Thyroid gland (tissue), 4 donors: ENCODE results near the gene FBH1. TPM values are rescaled to one million over a fixed set of nuclear protein-coding genes. Genes with fewer than 3 reads are reported as not detected.
"Not testable (repeated sequence)": the region's sequence is repeated elsewhere in the genome, so short reads cannot be mapped to it uniquely, and the experiment has no call there.

Experiments
- DNase-seq, 2 donors: peaks; one replicate each; pipeline ENCODE4 v3.0.0-alpha.2; 2019
- H3K27ac ChIP-seq, 3 donors: fragments of 200-600 bp; sonication (generic); 1 replicate in 2 of 3; 2 replicates in 1 of 3; pipeline ENCODE4 v1.5.1; 2016 to 2019; ENCODE audit warnings: mild to moderate bottlenecking in 1 of 3, moderate library complexity in 1 of 3
- H3K27me3 ChIP-seq: fragments of 200-600 bp; sonication (generic); one replicate; pipeline ENCODE4 v1.5.1; 2019
- H3K36me3 ChIP-seq, 2 donors: fragments of 200-600 bp; sonication (generic); one replicate each; pipeline ENCODE4 v1.5.1; 2016 to 2019
- H3K4me1 ChIP-seq, 2 donors: fragments of 200-600 bp; sonication (generic); one replicate each; pipeline ENCODE4 v1.5.1; 2017 to 2019
- H3K4me3 ChIP-seq, 3 donors: fragments of 200-600 bp; sonication (generic); replicated peaks in 1 of 3; 1 replicate in 2 of 3; 2 replicates in 1 of 3; pipeline ENCODE4 v1.5.1; 2016; ENCODE audit warnings: mild to moderate bottlenecking in 1 of 3
- H3K9me3 ChIP-seq: fragments of 200-600 bp; sonication (generic); one replicate; pipeline ENCODE4 v1.5.1; 2017
- POLR2A ChIP-seq, 2 donors: fragments of 450-650 bp; IDR thresholded peaks; one replicate each; pipeline ENCODE4 v1.6.1; 2017; ENCODE audit warnings: antibody characterized with exemption in 2 of 2, mild to moderate bottlenecking in 2 of 2, moderate library complexity in 1 of 2
- WGBS, 2 donors: methylation state at CpG; one replicate each; pipeline ENCODE4 v1.1.5; 2017; 5-methylcytosine and 5-hydroxymethylcytosine counted together
- intact Hi-C: fragments of 100-400 bp; cut with DNase I; formaldehyde crosslinking; loops from one replicate; pipeline ENCODE4 v1.15.1; 2023
- total RNA-seq, 4 donors: library from RNA; depleted of rRNA; stranded (reverse); fragments of >200 nt; gene quantifications; one replicate each; pipeline ENCODE4 v1.2.3, GENCODE V29; 2016
- TF ChIP-seq, protein P1 (sequence below), 6 experiments: fragments of 200-600 bp in 3 of 6; fragments of 450-650 bp in 3 of 6; sonication (generic) in 3 of 6; IDR thresholded peaks; one replicate each; pipeline ENCODE4 v1.5.1; 2016 to 2019; ENCODE audit warnings: antibody characterized with exemption in 6 of 6, mild to moderate bottlenecking in 2 of 6, inconsistent platforms in 1 of 6, moderate library complexity in 1 of 6

Gene FBH1
- total RNA-seq, 4 donors from 2014 or later, result 88.3 to 100 (median 94.8) TPM

- DNase-seq, result no peak
- Histone ChIP-seq H3K27ac (no peak overlapping the region), H3K4me3 (no peak overlapping the region), H3K9me3 (no peaks in the 10 kb centered on the region), H3K27me3 (no peaks in the 10 kb centered on the region), H3K4me1 (no peaks in the 10 kb centered on the region), H3K36me3 (peaks cover 0 to 5% of the 10 kb centered on the region in 2 donors)
- intact Hi-C loops, result no loop called here
- WGBS, 2 donors, result 75% methylated on average over 4 of the region's 4 CpGs
- TF ChIP-seq, protein P1, sequence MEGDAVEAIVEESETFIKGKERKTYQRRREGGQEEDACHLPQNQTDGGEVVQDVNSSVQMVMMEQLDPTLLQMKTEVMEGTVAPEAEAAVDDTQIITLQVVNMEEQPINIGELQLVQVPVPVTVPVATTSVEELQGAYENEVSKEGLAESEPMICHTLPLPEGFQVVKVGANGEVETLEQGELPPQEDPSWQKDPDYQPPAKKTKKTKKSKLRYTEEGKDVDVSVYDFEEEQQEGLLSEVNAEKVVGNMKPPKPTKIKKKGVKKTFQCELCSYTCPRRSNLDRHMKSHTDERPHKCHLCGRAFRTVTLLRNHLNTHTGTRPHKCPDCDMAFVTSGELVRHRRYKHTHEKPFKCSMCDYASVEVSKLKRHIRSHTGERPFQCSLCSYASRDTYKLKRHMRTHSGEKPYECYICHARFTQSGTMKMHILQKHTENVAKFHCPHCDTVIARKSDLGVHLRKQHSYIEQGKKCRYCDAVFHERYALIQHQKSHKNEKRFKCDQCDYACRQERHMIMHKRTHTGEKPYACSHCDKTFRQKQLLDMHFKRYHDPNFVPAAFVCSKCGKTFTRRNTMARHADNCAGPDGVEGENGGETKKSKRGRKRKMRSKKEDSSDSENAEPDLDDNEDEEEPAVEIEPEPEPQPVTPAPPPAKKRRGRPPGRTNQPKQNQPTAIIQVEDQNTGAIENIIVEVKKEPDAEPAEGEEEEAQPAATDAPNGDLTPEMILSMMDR (IDR thresholded peaks at IDR 0.05), result no peak
- TF ChIP-seq POLR2A (IDR thresholded peaks at IDR 0.05), result no peak
Measured at GRCh38 chr10:5904227-5904626, 14.2 kb downstream of the FBH1 start.

DNA sequence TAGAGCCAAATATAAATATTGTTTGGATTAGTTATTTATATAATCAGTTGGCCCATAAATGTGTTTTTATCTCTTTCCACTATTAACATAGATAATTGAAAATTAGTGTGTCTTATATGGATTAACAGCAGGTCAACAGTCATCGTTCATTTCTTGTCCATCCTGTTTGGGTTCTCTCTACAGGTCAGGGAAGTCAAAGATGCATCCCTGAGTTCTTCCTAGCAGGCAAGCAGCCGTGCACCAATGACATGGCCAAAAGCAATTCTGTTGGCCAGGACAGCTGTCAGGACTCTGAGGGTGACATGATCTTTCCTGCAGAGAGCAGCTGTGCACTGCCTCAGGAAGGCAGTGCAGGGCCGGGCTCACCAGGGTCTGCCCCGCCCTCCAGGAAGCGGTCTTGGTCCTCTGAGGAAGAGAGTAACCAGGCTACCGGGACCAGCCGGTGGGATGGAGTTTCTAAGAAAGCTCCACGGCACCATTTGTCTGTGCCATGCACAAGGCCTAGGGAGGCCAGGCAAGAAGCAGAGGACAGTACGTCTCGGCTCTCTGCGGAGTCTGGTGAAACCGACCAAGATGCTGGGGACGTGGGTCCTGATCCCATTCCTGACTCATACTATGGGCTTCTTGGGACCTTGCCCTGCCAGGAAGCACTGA lies 15.9 kb downstream of the FBH1 start:
- intact Hi-C loops, result no loop called here
- no peak for TF ChIP-seq POLR2A (IDR thresholded peaks at IDR 0.05)
- TF ChIP-seq, protein P1 (IDR thresholded peaks at IDR 0.05), result no peak
- Histone ChIP-seq H3K36me3 (peaks cover 17 to 20% of the 10 kb centered on the region in 2 donors), H3K27ac (no peak overlapping the region), H3K4me1 (no peaks in the 10 kb centered on the region), H3K4me3 (no peak overlapping the region), H3K27me3 (no peaks in the 10 kb centered on the region), H3K9me3 (no peaks in the 10 kb centered on the region)
- WGBS, 2 donors, result 71 to 85% methylated on average over 3 to 8 of the region's 13 CpGs
- DNase-seq, result peak; percentile 5 to 13

GRCh38 chr10:5906651-5907050 lies 16.6 kb downstream of the FBH1 start:
- DNase-seq, result no peak

DNA sequence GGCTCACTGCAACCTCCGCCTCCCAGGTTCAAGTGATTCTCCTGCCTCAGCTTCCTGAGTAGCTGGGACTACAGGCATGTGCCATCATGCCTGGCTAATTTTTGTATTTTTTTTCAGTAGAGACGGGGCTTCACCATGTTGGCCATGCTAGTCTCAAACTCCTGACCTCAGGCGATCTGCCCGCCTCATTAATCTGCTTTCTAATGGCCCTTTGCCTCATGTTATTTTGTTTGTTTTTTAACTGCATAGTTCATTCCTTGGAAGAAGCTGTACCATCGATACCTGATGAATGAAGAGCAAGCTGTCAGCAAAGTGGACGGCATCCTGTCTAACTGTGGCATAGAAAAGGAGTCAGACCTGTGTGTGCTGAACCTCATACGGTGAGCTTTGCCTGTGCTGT lies 18.6 kb downstream of the FBH1 start:
- 92% methylated on average over 7 of the region's 7 CpGs for WGBS, 2 donors
- H3K4me1 ChIP-seq, H3K4me3 ChIP-seq, H3K9me3 ChIP-seq, DNase-seq, intact Hi-C loops, H3K27me3 ChIP-seq, H3K27ac ChIP-seq: not testable (repeated sequence)
- H3K36me3 ChIP-seq, result peaks cover 36 to 42% of the 10 kb centered on the region in 2 donors

More at GRCh38 chr10:5906651-5907050, 16.6 kb downstream of the FBH1 start:
- TF ChIP-seq, protein P1 (IDR thresholded peaks at IDR 0.05), result no peak
- TF ChIP-seq POLR2A (IDR thresholded peaks at IDR 0.05), result no peak
- Histone ChIP-seq H3K4me1 (no peaks in the 10 kb centered on the region), H3K9me3 (no peaks in the 10 kb centered on the region), H3K4me3 (no peak overlapping the region), H3K27me3 (no peaks in the 10 kb centered on the region), H3K36me3 (peaks cover 23 to 27% of the 10 kb centered on the region in 2 donors), H3K27ac (no peak overlapping the region)
- intact Hi-C loops, result no loop called here
- WGBS, 2 donors, result 90 to 97% methylated on average over 5 of the region's 5 CpGs

GRCh38 chr10:5910323-5911100 lies 20.5 kb downstream of the FBH1 start:
- 84 to 90% methylated on average over 14 to 15 of the region's 18 CpGs for WGBS, 2 donors
- DNase-seq, result no peak
- H3K27ac ChIP-seq, result no peak overlapping the region
- intact Hi-C loops, result no loop called here
- no peaks in the 10 kb centered on the region for H3K9me3 ChIP-seq
- no peaks in the 10 kb centered on the region for H3K4me1 ChIP-seq
- H3K4me3 ChIP-seq, result no peak overlapping the region
- TF ChIP-seq, protein P1 (IDR thresholded peaks at IDR 0.05), result no peak
- TF ChIP-seq POLR2A (IDR thresholded peaks at IDR 0.05), result no peak
- peaks cover 53 to 60% of the 10 kb centered on the region in 2 donors for H3K36me3 ChIP-seq
- H3K27me3 ChIP-seq, result no peaks in the 10 kb centered on the region
